ENCODE measurements around the gene EFCC1.
"Not testable (repeated sequence)": the region's sequence is repeated elsewhere in the genome, so short reads cannot be mapped to it uniquely, and the experiment has no call there.

Gene EFCC1

GRCh38 chr3:129085818-129086217 is 84.7 kb downstream of the EFCC1 start:
- DNase-seq = no peak

GRCh38 chr3:129087138-129087702 is 86.1 kb downstream of the EFCC1 start:
- no peak for DNase-seq

GRCh38 chr3:129087904-129088303 is 86.8 kb downstream of the EFCC1 start:
- DNase-seq = not testable (repeated sequence)

GRCh38 chr3:129088312-129088711 is 87.2 kb downstream of the EFCC1 start:
- not testable (repeated sequence) for DNase-seq

All from effector CD8-positive, alpha-beta T cell (primary cell).